Stimulated activated CD4-positive, alpha-beta T cell treated with anti-CD3 and anti-CD28 coated beads, Interleukin-4, amount 100 ng/mL, for 1 hour (primary cell): Measurements from ENCODE around the gene ARHGEF16.
A peak's percentile ranks its signal among the peaks of the same experiment; 100 is the strongest.

Experiments used
- DNase-seq: peaks from one replicate; pipeline ENCODE4 v3.0.0-alpha.2; 2020

ARHGEF16 gene

DNA sequence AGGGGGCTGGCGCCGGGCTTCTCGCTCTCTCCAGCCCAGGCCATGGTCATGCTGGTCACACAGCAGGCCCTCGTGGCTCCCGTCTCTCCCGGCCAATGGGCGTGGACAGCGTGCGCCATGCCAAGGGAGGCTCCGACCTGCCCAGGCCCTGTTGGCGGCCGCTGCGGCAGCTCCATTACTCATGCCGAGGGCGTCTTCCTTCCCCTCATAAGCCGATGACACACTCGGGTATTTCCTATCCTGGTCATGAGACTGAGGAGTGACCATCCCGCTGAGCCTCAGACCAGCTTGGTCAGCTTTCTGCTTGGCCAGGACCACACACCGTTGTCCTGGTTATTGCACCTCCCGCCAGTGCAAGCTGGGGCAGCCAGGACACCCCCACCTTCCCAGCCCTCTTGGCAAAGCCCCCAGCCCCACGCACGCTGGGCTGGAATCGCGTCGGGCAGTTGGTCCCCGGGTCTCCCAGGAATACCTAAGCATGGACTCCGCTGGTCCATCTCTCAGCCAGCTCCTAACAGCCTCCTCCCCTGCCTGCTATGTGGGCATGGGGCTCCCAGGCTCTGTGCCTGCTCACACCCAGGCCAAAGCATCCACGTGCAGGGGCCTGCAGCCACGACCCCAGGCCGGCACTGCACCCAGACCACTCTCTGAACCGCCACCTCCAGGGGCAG lies 49.8 kb downstream of the ARHGEF16 start:
- no peak for DNase-seq

DNA sequence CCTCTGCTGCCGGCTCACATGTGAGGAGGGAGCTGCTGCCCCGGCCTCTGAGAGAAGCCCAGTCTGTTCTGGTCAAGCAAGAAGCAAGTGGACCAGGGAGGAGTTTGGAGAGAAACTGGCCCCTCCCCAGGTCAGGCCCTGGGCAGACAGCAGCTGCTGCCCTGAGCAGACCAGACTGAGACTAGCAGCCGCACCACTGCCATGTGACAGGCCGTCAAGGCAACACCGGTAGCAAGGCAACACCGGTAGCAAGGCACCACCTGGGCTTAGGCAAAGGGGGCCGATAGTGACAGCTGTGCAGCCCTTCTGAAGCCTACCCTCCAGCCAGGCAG lies 50.3 kb downstream of the ARHGEF16 start:
- no peak for DNase-seq

GRCh38 chr1:3505161-3505560 lies 50.7 kb downstream of the ARHGEF16 start:
- no peak for DNase-seq

- no peak for DNase-seq
These were observed 51.6 kb downstream of the ARHGEF16 start for GRCh38 chr1:3506041-3506440.

DNA sequence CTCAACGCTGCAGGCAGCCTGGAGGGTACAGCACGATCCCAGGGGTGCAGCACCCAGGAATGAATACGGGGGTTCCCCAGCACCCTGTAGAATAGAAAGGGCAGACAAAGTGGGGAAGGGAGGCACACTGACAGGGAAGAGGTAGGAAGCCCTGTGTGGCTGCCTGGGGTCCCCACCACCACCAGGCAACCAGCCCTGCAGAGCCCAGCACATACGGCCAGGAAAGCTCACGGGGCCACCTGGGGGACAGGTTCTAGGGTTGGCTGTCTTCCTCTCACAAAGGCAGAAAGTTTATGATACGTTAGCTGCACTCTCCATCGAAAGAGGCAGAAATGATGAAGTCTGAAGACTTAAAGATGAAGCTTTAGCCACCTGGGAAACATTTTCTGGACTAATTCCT lies 52.5 kb downstream of the ARHGEF16 start:
- no peak for DNase-seq

DNA sequence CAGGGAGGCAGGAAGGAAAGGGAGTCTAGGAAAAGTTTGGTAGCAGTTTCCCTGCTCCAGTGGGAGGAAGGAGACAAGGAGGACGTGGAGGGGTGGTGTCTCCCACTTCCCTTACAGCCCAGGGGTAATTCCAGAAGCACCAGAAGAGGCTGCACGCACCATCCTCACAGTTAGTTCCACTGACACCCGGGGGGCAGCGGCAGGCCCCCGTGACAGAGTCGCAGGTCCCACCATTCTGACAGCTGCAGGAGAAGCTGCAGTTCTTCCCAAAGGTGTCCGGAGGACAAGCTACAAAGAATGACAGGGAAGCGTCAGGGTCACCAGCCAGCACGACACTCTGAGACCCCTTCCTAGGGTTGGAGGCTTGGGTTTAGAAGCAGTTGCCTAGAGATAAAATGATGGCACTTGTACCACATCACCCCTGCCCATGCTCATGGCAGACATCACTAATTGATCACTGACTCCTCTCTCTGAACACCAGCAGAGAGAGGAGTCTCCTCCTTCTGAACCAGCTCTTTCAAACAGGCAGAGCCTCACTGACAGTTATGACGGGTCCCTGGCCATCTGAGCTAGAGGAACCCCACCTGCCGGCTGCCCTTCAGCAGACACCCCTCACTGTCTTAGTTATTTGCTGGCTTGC lies 53.3 kb downstream of the ARHGEF16 start:
- no peak for DNase-seq

- no peak for DNase-seq
These were observed 54.4 kb downstream of the ARHGEF16 start for GRCh38 chr1:3508757-3509415.

GRCh38 chr1:3509721-3510120 lies 55.3 kb downstream of the ARHGEF16 start:
- DNase-seq = no peak

DNA sequence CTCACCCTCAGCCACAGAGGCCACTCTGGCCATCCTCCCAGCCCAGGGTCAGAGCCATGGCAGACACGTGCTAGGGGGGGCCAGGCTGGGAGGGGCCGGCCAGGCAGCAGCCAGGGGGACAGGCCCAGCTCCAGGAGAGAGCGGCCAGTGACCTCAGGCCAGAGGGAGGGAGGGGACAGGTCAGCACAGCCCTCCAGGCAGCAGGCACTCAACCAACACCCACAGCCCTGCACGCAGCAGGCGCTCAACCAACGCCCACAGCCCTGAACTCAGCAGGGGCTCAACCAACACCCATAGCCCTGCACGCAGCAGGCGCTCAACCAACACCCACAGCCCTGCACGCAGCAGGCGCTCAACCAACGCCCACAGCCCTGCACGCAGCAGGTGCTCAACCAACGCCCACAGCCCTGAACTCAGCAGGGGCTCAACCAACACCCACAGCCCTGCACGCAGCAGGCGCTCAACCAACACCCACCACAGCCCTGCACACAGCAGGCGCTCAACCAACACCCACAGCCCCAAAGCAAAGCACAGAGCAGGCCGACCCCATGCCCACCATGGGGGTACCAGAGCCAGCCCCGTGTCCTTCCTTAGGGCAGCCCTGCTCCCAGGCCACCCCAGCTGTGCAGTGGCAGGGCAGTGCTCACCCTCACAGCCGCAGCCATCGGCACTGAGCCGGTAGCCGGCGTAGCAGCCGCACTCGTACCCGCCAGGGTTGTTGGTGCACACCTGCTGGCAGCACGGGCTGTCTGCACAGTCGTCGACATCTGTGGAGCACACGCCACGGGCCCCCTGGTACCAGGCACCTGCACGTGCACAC lies 55.9 kb downstream of the ARHGEF16 start:
- no peak for DNase-seq

DNA sequence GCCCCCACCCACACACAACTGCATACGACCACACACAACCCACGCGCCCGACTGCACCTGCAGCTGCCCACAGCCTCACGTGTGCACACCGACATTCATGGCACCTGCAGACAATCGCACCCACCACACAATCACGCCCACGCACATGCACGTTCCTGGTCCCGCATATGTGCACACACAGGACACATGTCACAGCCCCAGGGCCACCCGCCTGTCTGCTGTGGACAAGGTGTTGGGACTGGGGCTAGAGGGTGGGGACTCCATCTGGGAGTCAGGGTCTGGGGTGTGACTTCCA lies 56.4 kb downstream of the ARHGEF16 start:
- no peak for DNase-seq

DNA sequence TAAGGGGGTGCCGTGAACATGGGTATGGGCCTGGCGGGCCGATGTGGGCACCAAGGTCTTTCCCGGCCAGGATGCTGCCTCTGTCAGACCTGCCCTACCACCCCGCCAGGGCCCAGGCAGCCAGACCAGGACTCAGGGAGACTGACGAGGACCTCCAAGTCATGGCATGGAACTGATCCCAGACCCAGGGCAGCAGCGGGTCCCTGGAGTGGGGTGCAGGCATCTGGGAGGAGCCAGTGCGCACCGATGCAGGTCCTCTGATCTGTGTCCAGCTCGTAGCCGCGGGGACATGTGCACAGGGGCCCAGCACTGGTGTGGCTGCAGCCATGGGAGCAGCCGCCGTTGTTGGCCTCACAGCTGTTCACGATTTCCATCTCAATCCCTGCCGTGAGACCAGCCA lies 56.8 kb downstream of the ARHGEF16 start:
- no peak for DNase-seq

DNA sequence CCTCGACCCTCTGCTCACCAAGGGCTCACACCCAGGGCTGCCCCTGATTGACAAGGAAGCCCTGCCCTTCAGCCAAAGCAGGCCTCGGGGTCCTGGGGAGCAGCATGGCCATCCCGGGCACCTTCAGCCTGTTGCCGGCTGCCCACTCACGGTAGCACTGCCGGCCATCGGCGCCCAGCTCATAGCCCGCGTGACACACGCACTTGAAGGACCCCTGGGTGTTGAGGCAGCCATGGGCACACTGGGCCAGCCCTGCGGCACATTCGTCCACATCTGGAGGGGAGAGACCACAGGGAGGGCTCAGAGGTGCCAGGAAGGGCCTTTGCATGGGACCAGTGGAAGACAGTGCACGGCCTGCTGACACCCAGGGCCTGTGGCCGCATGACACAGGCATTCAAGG lies 57.4 kb downstream of the ARHGEF16 start:
- DNase-seq = no peak

DNA sequence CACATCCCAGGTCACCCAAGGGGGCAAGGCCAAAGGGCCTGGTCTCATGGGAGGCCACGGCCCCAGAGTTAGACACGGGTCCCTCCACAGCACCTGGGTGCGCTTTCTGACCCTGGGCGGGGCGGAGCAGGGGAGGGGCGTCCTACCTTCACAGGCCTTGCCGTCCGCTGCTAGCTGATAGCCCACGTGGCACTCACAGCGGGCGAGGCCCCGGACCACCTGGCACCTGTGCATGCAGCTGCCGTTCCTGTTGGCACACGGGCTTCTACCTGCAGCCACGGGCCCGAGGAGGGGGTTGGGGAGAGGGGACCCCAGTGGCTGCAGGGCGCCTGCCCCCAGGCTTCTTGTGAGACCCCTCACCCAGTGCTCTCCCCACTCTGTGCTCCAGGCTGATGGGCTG lies 59.9 kb downstream of the ARHGEF16 start:
- DNase-seq = no peak

DNA sequence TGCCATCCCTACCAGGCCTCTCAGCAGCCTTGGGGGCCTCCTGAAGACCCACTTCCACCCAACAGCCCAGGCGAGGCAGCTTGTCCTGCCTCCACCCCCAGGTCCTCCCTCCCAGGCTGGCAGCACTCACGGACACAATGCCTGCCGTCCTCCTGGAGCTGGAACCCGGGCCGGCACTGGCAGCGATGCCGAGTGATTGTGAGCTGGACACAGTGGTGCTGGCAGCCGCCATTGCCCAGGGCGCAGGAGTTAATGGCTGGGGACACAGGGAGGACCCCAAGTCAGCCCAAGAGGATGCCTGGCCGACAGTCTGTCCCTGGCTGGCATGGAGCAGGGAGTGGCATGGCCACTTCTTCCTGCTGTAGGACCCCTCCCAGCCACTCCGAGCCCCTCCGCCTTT lies 60.8 kb downstream of the ARHGEF16 start:
- no peak for DNase-seq

DNA sequence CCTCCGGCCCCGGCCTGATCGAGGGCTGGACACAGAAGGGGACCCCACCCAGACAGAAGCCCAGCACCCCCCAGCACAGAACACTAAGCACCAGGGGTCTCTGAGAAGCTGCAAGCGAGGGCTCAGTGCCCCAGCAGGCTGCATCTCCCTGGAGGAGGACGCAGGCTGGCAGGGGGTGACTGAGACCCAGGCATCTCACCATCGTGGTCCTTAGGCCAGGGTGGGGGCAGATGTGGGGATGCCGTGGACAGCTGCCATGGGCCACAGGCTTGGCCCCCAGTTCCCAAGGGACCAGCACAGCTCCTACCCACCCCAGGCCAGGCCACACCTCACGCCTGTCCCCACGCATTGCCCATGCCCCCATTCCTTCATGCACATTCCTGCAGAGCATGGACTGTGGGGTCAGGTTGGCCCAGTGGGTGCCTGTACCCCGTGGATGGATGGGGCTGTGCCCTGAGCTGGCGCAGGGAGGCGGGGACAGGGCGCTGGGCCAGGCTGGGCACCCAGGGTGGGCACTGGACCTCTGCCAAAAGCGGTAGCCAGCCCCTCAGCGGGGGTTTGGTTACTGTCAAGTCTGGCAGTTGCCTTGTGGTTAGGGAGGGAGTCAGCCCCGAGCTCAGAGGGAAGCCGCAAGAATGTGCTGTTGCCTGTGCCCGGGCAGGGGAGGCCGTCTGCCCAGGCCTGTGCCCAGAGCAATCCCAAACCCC lies 61.5 kb downstream of the ARHGEF16 start:
- DNase-seq = no peak

DNA sequence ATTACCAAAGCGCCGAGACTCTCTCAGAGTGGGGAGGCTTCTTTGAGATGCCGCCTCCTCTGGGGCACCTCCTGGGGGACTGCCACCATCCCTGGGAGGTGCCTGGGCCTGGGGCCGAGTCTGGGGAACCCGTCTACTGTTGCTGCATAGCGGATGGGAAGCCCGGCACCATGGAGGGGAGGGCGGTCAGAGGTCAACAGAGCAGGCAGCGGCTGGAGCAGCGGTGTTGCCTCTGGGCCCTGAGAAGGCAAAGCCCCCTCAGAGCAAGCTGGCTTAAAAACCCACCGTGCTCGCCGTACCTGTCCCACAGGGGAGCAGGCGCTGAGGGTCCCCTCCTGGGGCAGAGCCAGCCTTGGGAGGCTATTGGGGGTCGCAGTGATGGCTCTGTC lies 62.0 kb downstream of the ARHGEF16 start:
- DNase-seq = no peak

DNA sequence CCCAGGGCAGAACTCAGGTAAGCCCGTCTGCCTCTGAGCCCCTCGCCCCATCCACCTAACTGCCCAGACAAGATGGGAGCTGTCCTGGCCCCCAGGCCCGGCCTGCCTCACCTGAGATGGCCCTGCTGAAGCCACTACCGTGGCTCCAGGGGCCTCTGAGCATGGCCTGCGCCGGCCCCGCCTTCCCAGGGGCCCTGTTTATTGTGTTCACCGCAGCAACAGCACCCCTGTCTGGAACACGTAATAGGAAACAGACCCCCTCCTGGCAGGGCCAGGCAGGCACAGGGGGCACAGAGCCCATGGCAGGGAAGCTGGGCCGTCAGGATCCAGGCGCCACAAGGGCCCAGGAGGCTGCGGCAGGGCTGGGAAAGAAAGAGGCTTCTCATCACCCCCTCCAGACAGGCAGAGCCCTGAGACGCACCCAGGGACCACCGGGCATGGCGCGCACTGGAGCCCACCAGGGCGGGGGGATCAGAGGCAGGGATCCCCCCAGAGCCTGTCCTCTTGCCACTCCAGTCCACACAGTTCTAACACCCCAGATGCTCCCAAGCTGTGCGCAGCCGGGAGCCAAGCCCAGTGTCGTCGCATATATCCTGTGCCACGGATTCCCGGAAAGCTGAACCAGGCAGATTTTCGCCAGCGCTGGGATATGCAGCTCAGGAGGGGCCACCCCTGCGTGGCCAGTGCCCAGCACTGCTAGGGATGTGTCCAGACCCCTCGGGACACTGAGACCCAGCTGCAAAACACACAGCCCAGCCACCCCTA lies 62.6 kb downstream of the ARHGEF16 start:
- DNase-seq = no peak

DNA sequence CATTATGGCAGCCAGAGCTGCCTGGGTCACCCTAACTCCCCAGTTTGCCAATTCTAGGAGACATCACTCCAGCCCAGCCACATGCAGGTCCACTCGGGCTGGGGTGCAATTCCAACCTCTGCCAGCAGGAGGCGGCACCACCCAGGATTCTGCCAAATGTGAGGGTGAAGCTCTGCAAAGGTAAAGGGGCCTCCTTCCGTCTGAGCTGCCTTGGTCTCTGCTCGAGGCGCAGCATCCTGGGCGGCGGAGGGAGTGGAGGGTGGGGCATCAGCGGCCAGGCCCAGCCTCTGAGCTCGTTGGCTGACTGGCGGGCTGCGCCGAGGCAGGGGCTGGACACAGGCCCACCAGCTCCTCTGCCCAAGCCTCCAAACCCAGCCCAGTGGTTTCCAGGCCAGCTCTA lies 63.8 kb downstream of the ARHGEF16 start:
- DNase-seq = peak; percentile 25

DNA sequence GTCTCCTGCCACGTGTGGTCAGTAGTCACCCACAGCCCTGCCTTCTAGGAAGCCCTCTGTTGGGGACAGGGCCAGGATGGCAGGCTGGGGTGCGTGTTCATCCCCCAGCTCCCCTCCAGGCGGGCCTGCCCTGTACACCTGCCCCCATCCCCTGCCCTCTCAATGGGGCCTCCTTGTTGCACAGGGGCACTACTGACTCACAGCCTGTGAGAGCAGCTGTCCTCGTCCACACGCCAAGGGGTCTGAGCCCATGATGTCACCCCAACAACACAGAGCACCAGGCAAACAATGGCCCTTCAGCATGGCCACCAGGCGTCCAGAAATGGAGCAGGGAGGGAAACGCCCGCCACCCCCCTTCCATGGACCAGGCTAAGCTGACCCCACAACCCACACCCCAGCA lies 64.3 kb downstream of the ARHGEF16 start:
- no peak for DNase-seq

DNA sequence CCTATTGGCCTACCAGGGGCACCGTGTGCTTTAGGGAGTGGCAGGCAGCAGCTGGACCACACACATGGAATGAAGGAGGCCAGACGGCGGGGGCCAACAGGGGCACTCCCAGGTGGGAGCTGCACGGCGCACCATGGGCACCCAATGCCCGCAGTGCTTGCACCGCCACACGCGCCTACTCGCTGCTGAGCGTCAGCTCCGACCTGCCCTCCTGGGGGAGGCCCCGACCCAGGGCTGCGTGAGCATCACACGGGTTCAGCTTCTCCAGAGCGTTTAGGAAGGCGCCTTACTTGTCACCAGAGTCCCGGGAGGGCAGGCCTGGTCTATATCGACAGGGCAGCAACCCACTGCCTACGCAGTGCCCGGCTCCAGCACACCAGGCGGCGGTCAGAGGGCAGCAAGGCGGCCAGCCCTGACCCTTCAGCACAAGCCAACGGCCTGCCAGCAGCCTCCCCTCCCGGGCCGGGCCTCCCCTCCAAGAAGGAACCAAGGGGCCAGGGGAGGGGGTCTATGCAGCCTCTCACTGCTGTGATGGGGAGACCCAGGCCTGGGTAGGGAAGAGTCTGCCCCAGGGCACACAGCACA lies 64.9 kb downstream of the ARHGEF16 start:
- DNase-seq = no peak

DNA sequence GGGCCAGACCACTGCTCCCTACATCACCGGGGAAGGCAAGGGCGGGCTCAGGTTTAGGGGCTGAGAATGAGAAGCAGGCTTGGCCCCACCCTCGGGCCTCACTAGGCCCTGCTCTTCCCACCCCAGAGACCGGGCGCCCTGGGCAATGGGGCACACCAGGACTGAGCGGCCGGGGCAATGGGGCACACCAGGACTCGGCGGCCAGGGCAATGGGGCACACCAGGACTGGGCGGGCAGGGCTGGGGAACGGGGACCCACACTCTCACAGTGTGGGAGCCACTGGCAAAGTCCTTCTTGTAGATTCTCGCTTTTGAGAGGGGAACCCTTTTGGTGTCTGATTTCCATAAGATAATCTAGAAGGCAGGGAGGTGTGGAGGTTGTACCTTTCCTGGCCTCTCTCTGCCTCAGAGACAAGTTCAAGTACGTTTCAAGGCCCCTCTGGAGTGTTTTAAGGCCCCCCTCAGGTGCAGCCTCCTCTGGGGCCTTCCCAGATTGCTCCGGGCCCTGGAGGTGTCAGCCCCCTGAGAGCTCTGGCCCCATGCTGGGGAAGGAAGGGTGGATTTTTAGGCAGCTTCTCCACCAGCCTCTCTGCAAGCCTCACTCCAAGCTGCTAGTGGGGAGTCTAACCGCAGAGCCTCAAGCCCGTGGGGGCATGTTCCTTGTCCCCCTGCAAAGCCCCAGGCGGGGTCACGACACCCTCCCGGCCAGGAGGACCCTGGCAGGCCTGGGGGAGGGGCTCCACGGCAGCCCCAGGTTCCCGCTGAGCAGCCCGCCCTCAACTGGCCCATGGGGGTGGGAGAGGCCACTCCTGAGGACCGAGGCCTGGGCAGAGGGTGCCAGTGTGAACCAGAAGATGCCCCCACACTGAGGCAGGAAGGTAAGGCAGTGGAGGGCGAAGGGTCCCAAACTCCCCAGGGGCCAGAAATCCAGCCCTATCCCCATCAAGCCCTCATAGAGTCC lies 66.2 kb downstream of the ARHGEF16 start:
- no peak for DNase-seq
